GM19238 (cell line): ENCODE measurements around the gene ZNF311.

Experiments
- DNase-seq: peaks from one replicate; pipeline ENCODE4 v3.0.0; 2011; ENCODE audit warnings: low spot score; ENCODE audit not compliant: insufficient read length

Gene ZNF311

GRCh38 chr6:29005183-29005885, at the start of gene ZNF311:
Gene ZNF311, minus strand, starts transcription at chr6:29005315. Its CDS starts 1,361 bp downstream, at chr6:29003954.
- no peak for DNase-seq

- DNase-seq: no peak
Measured at GRCh38 chr6:29051680-29052079, 46.6 kb upstream of the ZNF311 start.

GRCh38 chr6:29045075-29045474, 40.0 kb upstream of the ZNF311 start, which contains the start of gene OR2W1:
Gene OR2W1, minus strand, starts transcription at chr6:29045175. Its CDS starts 0 bp downstream, at chr6:29045175.
- DNase-seq: no peak

GRCh38 chr6:29035951-29036350, 30.8 kb upstream of the ZNF311 start:
- DNase-seq: no peak

- no peak for DNase-seq
Measured at GRCh38 chr6:29028821-29029220, 23.7 kb upstream of the ZNF311 start.

- DNase-seq: no peak
Measured at GRCh38 chr6:29025927-29026585, 20.9 kb upstream of the ZNF311 start.

GRCh38 chr6:29021434-29021833, 16.3 kb upstream of the ZNF311 start:
- DNase-seq: no peak

- DNase-seq: no peak
Measured at GRCh38 chr6:29019629-29020028, 14.5 kb upstream of the ZNF311 start.

GRCh38 chr6:29017428-29017802, 12.3 kb upstream of the ZNF311 start:
- DNase-seq: no peak

- DNase-seq: peak; percentile 45
Measured at GRCh38 chr6:29016559-29017427, 11.7 kb upstream of the ZNF311 start.

- no peak for DNase-seq
Measured at GRCh38 chr6:29014729-29015608, 9.9 kb upstream of the ZNF311 start.

- no peak for DNase-seq
Measured at GRCh38 chr6:29011276-29011734, 6.2 kb upstream of the ZNF311 start.

- DNase-seq: no peak
Measured at GRCh38 chr6:29009358-29009757, 4.2 kb upstream of the ZNF311 start.

GRCh38 chr6:29008089-29008488, 3.0 kb upstream of the ZNF311 start:
- no peak for DNase-seq

- DNase-seq: no peak
Measured at GRCh38 chr6:28996844-28997510, 8.1 kb downstream of the ZNF311 start.

- DNase-seq: no peak
Measured at GRCh38 chr6:28995093-28995650, 9.9 kb downstream of the ZNF311 start.

GRCh38 chr6:28988536-28989311, 16.4 kb downstream of the ZNF311 start:
- DNase-seq: peak; percentile 31

GRCh38 chr6:28985462-28986164, 19.5 kb downstream of the ZNF311 start:
- DNase-seq: no peak

GRCh38 chr6:28983838-28984237, 21.3 kb downstream of the ZNF311 start:
- DNase-seq: no peak
